K562 (cell line): ENCODE data around the gene ENTPD6. TPM values are rescaled to one million over a fixed set of nuclear protein-coding genes. Genes with fewer than 3 reads are reported as not detected.

Experiments used
- ATAC-seq: fragments of 200-7000 bp; cut with Tn5 transposase; 3 replicates; pipeline ENCODE4 v1.9.1; 2020; ENCODE audit warnings: moderate library complexity
- BruUV-seq: library from RNA; stranded (reverse); fragments of 400-500 nt; replicated peaks from 2 replicates; lab custom pipeline; 2021; lab: Mats Ljungman, UMichigan
- CTCF ChIA-PET: fragments of 300-600 bp; formaldehyde crosslinking; extraction: SDS; loops from one replicate; lab custom pipeline; 2021; ENCODE audit warnings: low intra/inter-chr PET ratio; lab: Yijun Ruan, JAX
- POLR2A ChIA-PET: fragments of 300-600, 350-650 bp; sonication (Branson Sonifier 250); formaldehyde crosslinking; extraction: SDS; loops from one replicate; lab custom pipeline; 2021; ENCODE audit warnings: antibody characterized with exemption, inconsistent platforms; lab: Yijun Ruan, JAX
- DNase-seq, 4 experiments: peaks; one replicate each; pipeline versions ENCODE4 v3.0.0 to v3.0.0-alpha.2; 2011 to 2018; ENCODE audit warnings: low spot score in 3 of 4, mixed read lengths in 3 of 4; ENCODE audit errors: extremely low read depth in 1 of 4
- FAIRE-seq: peaks from 2 replicates; lab custom pipeline; 2011; peaks lifted over from hg19 to GRCh38; lab: Jason Lieb, UNC
- H2AFZ ChIP-seq: 2 replicates; pipeline ENCODE4 v1.6.0; 2011; ENCODE audit warnings: low read depth, low read length, control low read depth, inconsistent platforms
- H3K27ac ChIP-seq: fragments of 200-600 bp; 3 replicates; pipeline ENCODE4 v1.8.0; 2011; ENCODE audit warnings: low read depth, mild to moderate bottlenecking, control low read depth, inconsistent platforms, low read length, moderate library complexity, mixed read lengths; ENCODE audit errors: extremely low read depth
- H3K27me3 ChIP-seq, 2 experiments: fragments of 300-600 bp in 1 of 2; 2 replicates in 1 of 2; 3 replicates in 1 of 2; pipeline versions ENCODE4 v1.6.0 to v1.8.0; 2011; ENCODE audit warnings: inconsistent platforms in 2 of 2, low read length in 2 of 2, mild to moderate bottlenecking in 1 of 2, mixed read lengths in 1 of 2, moderate library complexity in 1 of 2; ENCODE audit not compliant: control insufficient read depth in 2 of 2, insufficient read depth in 2 of 2
- H3K36me3 ChIP-seq: fragments of 300-600 bp; 3 replicates; pipeline ENCODE4 v1.8.0; 2011; ENCODE audit warnings: mild to moderate bottlenecking, low read length, inconsistent platforms; ENCODE audit not compliant: control insufficient read depth, insufficient read depth
- H3K4me1 ChIP-seq, 2 experiments: fragments of 200-600 bp in 1 of 2; replicated peaks in 1 of 2; 2 replicates in 1 of 2; 3 replicates in 1 of 2; pipeline versions ENCODE4 v1.5.1 to v1.8.0; 2011; ENCODE audit warnings: inconsistent platforms in 2 of 2, low read length in 2 of 2, mild to moderate bottlenecking in 1 of 2, mixed read lengths in 1 of 2, moderate library complexity in 1 of 2; ENCODE audit not compliant: control insufficient read depth in 2 of 2, insufficient read depth in 2 of 2
- H3K4me2 ChIP-seq: 2 replicates; pipeline ENCODE4 v1.6.1; 2011; ENCODE audit warnings: low read length, control low read depth, inconsistent platforms, mixed read lengths; ENCODE audit not compliant: insufficient read depth
- H3K4me3 ChIP-seq: fragments of 200-600 bp; sonication (generic), shearing (Covaris generic); 2 replicates; pipeline ENCODE4 v1.5.1; 2016; ENCODE audit warnings: control low read depth, inconsistent platforms
- H3K79me2 ChIP-seq: fragments of 200-600 bp; 3 replicates; pipeline ENCODE4 v1.8.0; 2011; ENCODE audit warnings: low read length, inconsistent platforms; ENCODE audit not compliant: control insufficient read depth, insufficient read depth
- H3K9ac ChIP-seq, 2 experiments: 2 replicates each; pipeline versions ENCODE4 v1.6.0 to v1.6.1; 2011; ENCODE audit warnings: low read depth in 2 of 2, low read length in 2 of 2, control low read depth in 1 of 2, inconsistent platforms in 1 of 2, mild to moderate bottlenecking in 1 of 2, mixed read lengths in 1 of 2; ENCODE audit not compliant: insufficient read depth in 1 of 2
- H3K9me1 ChIP-seq: one replicate; pipeline ENCODE4 v1.6.0; 2011; ENCODE audit warnings: inconsistent platforms, mild to moderate bottlenecking, low read length, moderate library complexity; ENCODE audit not compliant: control insufficient read depth, insufficient read depth
- H3K9me3 ChIP-seq: replicated peaks from 2 replicates; pipeline ENCODE4 v1.5.1; 2011; ENCODE audit warnings: low read depth, low read length, inconsistent platforms; ENCODE audit not compliant: control insufficient read depth, insufficient read depth
- H4K20me1 ChIP-seq: replicated peaks from 2 replicates; pipeline ENCODE4 v1.6.1; 2011; ENCODE audit warnings: low read length, inconsistent platforms, mixed read lengths; ENCODE audit not compliant: control insufficient read depth, insufficient read depth
- ATF3 ChIP-seq, 2 experiments: fragments of 450-650 bp in 1 of 2; sonication (generic) in 1 of 2; formaldehyde crosslinking in 1 of 2; IDR thresholded peaks in 1 of 2; conservative IDR thresholded peaks in 1 of 2; 2 replicates each; pipeline versions ENCODE4 v1.6.1 to v1.8.1; 2016 to 2023; ENCODE audit warnings: mild to moderate bottlenecking in 2 of 2, moderate library complexity in 2 of 2, inconsistent platforms in 1 of 2, missing genetic modification reagents in 1 of 2
- CHAMP1 ChIP-seq: fragments of 450-650 bp; IDR thresholded peaks from 2 replicates; pipeline ENCODE4 v1.6.1; 2016; ENCODE audit warnings: mild to moderate bottlenecking
- ESRRB ChIP-seq: fragments of 250-450 bp; sonication (Bioruptor Pico); IDR thresholded peaks from 2 replicates; pipeline ENCODE4 v1.5.0; 2020; ENCODE audit warnings: mild to moderate bottlenecking, moderate library complexity, borderline replicate concordance
- ETS1 ChIP-seq: conservative IDR thresholded peaks from 2 replicates; pipeline ENCODE4 v1.6.1; 2011; ENCODE audit warnings: low read depth, mild to moderate bottlenecking, low read length; ENCODE audit not compliant: control insufficient read depth
- HDAC6 ChIP-seq: IDR thresholded peaks from 2 replicates; pipeline ENCODE4 v1.6.1; 2012; ENCODE audit warnings: low read depth, mild to moderate bottlenecking, control low read depth, inconsistent platforms, low read length, moderate library complexity
- LEF1 ChIP-seq: fragments of 450-650 bp; IDR thresholded peaks from 2 replicates; pipeline ENCODE4 v1.6.1; 2016; ENCODE audit warnings: mild to moderate bottlenecking
- MTA1 ChIP-seq: fragments of 450-650 bp; IDR thresholded peaks from 2 replicates; pipeline ENCODE4 v1.6.1; 2017; ENCODE audit warnings: borderline replicate concordance
- NR4A1 ChIP-seq, 2 experiments: fragments of 250-450 bp in 1 of 2; fragments of 450-650 bp in 1 of 2; sonication (Bioruptor Pico) in 1 of 2; IDR thresholded peaks; 2 replicates each; pipeline versions ENCODE4 v1.4.0 to v1.6.1; 2016 to 2020; ENCODE audit warnings: mild to moderate bottlenecking in 2 of 2, missing compliant biosample characterization in 1 of 2, missing genetic modification characterization in 1 of 2, moderate library complexity in 1 of 2
- POLR2B ChIP-seq: fragments of 450-650 bp; IDR thresholded peaks from 2 replicates; pipeline ENCODE4 v1.6.1; 2018; ENCODE audit warnings: low read depth; ENCODE audit not compliant: partially characterized antibody
- PURB ChIP-seq: sonication (generic); formaldehyde crosslinking; IDR thresholded peaks from 2 replicates; pipeline ENCODE4 v1.9.0; 2021; ENCODE audit warnings: low read depth, mild to moderate bottlenecking, missing genetic modification reagents
- SNIP1 ChIP-seq: fragments of 450-650 bp; IDR thresholded peaks from 2 replicates; pipeline ENCODE4 v1.7.1; 2017; ENCODE audit warnings: low read depth, mild to moderate bottlenecking
- SREBF1 ChIP-seq: fragments of 150-350 bp; IDR thresholded peaks from 2 replicates; pipeline ENCODE4 v1.6.1; 2014; ENCODE audit warnings: antibody characterized with exemption, low read depth, low read length, borderline replicate concordance
- USF2 ChIP-seq: sonication (generic); formaldehyde crosslinking; IDR thresholded peaks from 2 replicates; pipeline ENCODE4 v1.5.0; 2020; ENCODE audit warnings: missing genetic modification reagents
- ZNF3 ChIP-seq: fragments of 250-450 bp; sonication (Bioruptor Pico); IDR thresholded peaks from 2 replicates; pipeline ENCODE4 v1.5.0; 2021; ENCODE audit warnings: mild to moderate bottlenecking, moderate library complexity
- ZNF436 ChIP-seq: fragments of 250-450, 450-650 bp; sonication (Bioruptor Pico); formaldehyde crosslinking; IDR thresholded peaks from 2 replicates; pipeline ENCODE4 v1.7.0; 2020; ENCODE audit warnings: mild to moderate bottlenecking
- WGBS: fragments of 100-300 bp; shearing (Covaris generic); methylation state at CpG from one replicate; pipeline ENCODE4 v1.1.6; 2016; ENCODE audit warnings: low coverage, mixed read lengths; ENCODE audit not compliant: insufficient coverage; ENCODE audit errors: missing lambda C conversion rate; 5-methylcytosine and 5-hydroxymethylcytosine counted together
- in situ Hi-C: fragments of 300-500 bp; cut with MboI; formaldehyde crosslinking; loops from 4 replicates; pipeline ENCODE4 v1.15.0; 2018; ENCODE audit warnings: inconsistent platforms, mixed read lengths
- intact Hi-C: fragments of 100-400 bp; cut with micrococcal nuclease; formaldehyde crosslinking; loops from 2 replicates; pipeline ENCODE4 v1.14.2; 2022
- polyA plus RNA-seq, 8 experiments: library from polyadenylated mRNA; depleted of rRNA in 4 of 8; stranded (reverse) in 5 of 8; unstranded in 3 of 8; fragments of >200 nt; fragmentation: Nextera tagmentation in 2 of 8; fragmentation: Illumina TruSeq in 1 of 8; extraction: Ambion mirVana in 2 of 8; extraction: Trizol in 1 of 8; gene quantifications; 2 replicates each; pipeline versions ENCODE4 v1.2.1 to v1.2.3, GENCODE V29; 2011 to 2014; ENCODE audit warnings: inconsistent platforms in 1 of 8, missing spikeins in 1 of 8
- total RNA-seq, 7 experiments: library from RNA; depleted of rRNA in 6 of 7; stranded (reverse); fragments of >200 nt in 6 of 7; fragmentation: Illumina TruSeq in 2 of 7; extraction: Trizol in 2 of 7; gene quantifications; 2 replicates each; pipeline versions ENCODE4 v1.2.1 to v1.2.3, GENCODE V29; 2011 to 2021; ENCODE audit warnings: low replicate concordance in 1 of 7

ENTPD6 gene
- total and polyA plus RNA-seq, 9 of the 15 experiments (the other 6 are each of a cell fraction or from before 2014, with no cell fraction given): 0.82 to 36.8 (median 22.4) TPM

- ATAC-seq (no peak), DNase-seq (no peak), FAIRE-seq (no peak)
- H3K27me3 ChIP-seq: no peaks in the 10 kb centered on the region
- POLR2A ChIA-PET: interaction anchor here (0.8 to 1.3 kb wide), 2 partner anchors 10 to 18 kb away, joined by 3 to 7 read pairs; partner anchors contain the start of gene ENTPD6
- CTCF ChIA-PET: no interaction called here
- peaks cover 1% of the 10 kb centered on the region; the same call in 2 of the 3 replicates for H3K36me3 ChIP-seq
- BruUV-seq: no TSS peak
- intact Hi-C loops (no loop called here), in situ Hi-C loops (no loop called here)
- H3K9me3 ChIP-seq: no peaks in the 10 kb centered on the region
- H2AFZ ChIP-seq: no peak overlapping the region
- no peak overlapping the region for H3K4me3 ChIP-seq
- H3K9me1 ChIP-seq: no peaks in the 10 kb centered on the region
- peaks cover 0 to 14% of the 10 kb centered on the region in 2 experiments; a peak in 2 of 5 replicates for H3K4me1 ChIP-seq
- peaks cover 12% of the 10 kb centered on the region for H3K79me2 ChIP-seq
- H3K27ac ChIP-seq: no peak overlapping the region
- no peak overlapping the region; a peak in 1 of 4 replicates for H3K9ac ChIP-seq
- no peak overlapping the region for H3K4me2 ChIP-seq
- WGBS: 83% methylated on average over 4 of the region's 9 CpGs
- peaks cover 5% of the 10 kb centered on the region; the same call in 1 of the 2 replicates for H4K20me1 ChIP-seq
- TF ChIP-seq ETS1 (no peak), PURB (CRISPR knock-in tag) (no peak), MTA1 (no peak), LEF1 (no peak), CHAMP1 (no peak), ZNF3 (CRISPR knock-in tag) (no peak), SREBF1 (no peak), ESRRB (no peak), USF2 (no peak), NR4A1 (CRISPR knock-in tag; IDR thresholded peaks at IDR 0.05) (no peak), NR4A1 (tag; IDR thresholded peaks at IDR 0.05) (no peak), ATF3 (IDR thresholded peaks at IDR 0.05) (no peak), ATF3 (CRISPR knock-in tag; conservative IDR thresholded peaks at IDR 0.05) (no peak), SNIP1 (no peak), HDAC6 (no peak), POLR2B (no peak), ZNF436 (CRISPR knock-in tag) (no peak)
These were observed 9.2 kb downstream of the ENTPD6 start for GRCh38 chr20:25204550-25205276.
